Prostate gland (tissue), 2 donors: ENCODE measurements around the gene PACSIN1.

Experiments
- CTCF ChIP-seq, 4 experiments: fragments of 200-600 bp in 2 of 4; fragments of 450-650 bp in 2 of 4; sonication (generic) in 2 of 4; IDR thresholded peaks; 1 replicate in 3 of 4; 2 replicates in 1 of 4; pipeline ENCODE4 v1.5.1; 2016 to 2019; ENCODE audit warnings: antibody characterized with exemption in 4 of 4, mild to moderate bottlenecking in 2 of 4, moderate library complexity in 2 of 4
- POLR2A ChIP-seq: fragments of 450-650 bp; IDR thresholded peaks from one replicate; pipeline ENCODE4 v1.6.1; 2016; ENCODE audit warnings: antibody characterized with exemption, mild to moderate bottlenecking

- no peak for TF ChIP-seq CTCF (IDR thresholded peaks at IDR 0.05)
- TF ChIP-seq POLR2A: no peak
Observed at GRCh38 chr6:34511915-34512737, 46.2 kb downstream of the PACSIN1 start.
